Epithelial cell of alveolus of lung (primary cell): ENCODE measurements around the gene CLK1. TPM values are rescaled to one million over a fixed set of nuclear protein-coding genes. Genes with fewer than 3 reads are reported as not detected.

ENCODE experiments used
- total RNA-seq: library from RNA; depleted of rRNA; stranded (reverse); fragments of >200 nt; gene quantifications from 2 replicates; pipeline ENCODE4 v1.2.1, GENCODE V29; 2015

The CLK1 gene
- total RNA-seq, result 13.8 and 64.9 TPM in 2 replicates

GRCh38 chr2:200864176-200865034 lies at the start of gene CLK1:
TSS of gene CLK1 (minus strand) at chr2:200864658. CDS start at chr2:200861862, 2,796 bp downstream.

GRCh38 chr2:200888704-200889625 lies 24.5 kb upstream of the CLK1 start, which contains the start of the genes NIF3L1 and PPIL3:
TSS of gene NIF3L1 (plus strand) at chr2:200889371. CDS start at chr2:200891944, 2,573 bp downstream.
TSS of gene PPIL3 (minus strand) at chr2:200889077. CDS start at chr2:200887615, 1,462 bp downstream.

GRCh38 chr2:200811333-200812121 lies 52.9 kb downstream of the CLK1 start, which contains the start of gene BZW1:
TSS of gene BZW1 (plus strand) at chr2:200811910. CDS start at chr2:200813218, 1,308 bp downstream.

Other genes with a start within 250 kb of the CLK1 start
- 278 and 528 TPM in 2 replicates for gene BZW1, start 52.7 kb downstream of the CLK1 start, total RNA-seq
- 41.5 and 104 TPM in 2 replicates for gene PPIL3, start 24.4 kb upstream of the CLK1 start, total RNA-seq
- 21.4 and 32.5 TPM in 2 replicates for gene NIF3L1, start 24.7 kb upstream of the CLK1 start, total RNA-seq
- gene ORC2, start 99.0 kb upstream of the CLK1 start, total RNA-seq, result 8.0 and 10.7 TPM in 2 replicates
- 2.7 and 4.2 TPM in 2 replicates for gene HYCC2, start 207.0 kb upstream of the CLK1 start, total RNA-seq
- 60.0 and 66.7 TPM in 2 replicates for gene NDUFB3, start 207.3 kb upstream of the CLK1 start, total RNA-seq